Rectal smooth muscle tissue (tissue), 1 donor: ENCODE measurements around the gene BHLHA15.
"Not testable (repeated sequence)": the region's sequence is repeated elsewhere in the genome, so short reads cannot be mapped to it uniquely, and the experiment has no call there.

ENCODE experiments used
- H3K27ac ChIP-seq: one replicate; pipeline ENCODE4 v1.7.0; 2013; ENCODE audit warnings: low read depth, low read length, inconsistent platforms
- H3K27me3 ChIP-seq: one replicate; pipeline ENCODE4 v1.7.0; 2013; ENCODE audit warnings: low read length; ENCODE audit not compliant: control insufficient read depth, insufficient read depth
- H3K36me3 ChIP-seq: one replicate; pipeline ENCODE4 v1.7.0; 2013; ENCODE audit warnings: low read length; ENCODE audit not compliant: control insufficient read depth, insufficient read depth
- H3K4me1 ChIP-seq: one replicate; pipeline ENCODE4 v1.7.0; 2013; ENCODE audit warnings: low read length; ENCODE audit not compliant: control insufficient read depth, insufficient read depth
- H3K4me3 ChIP-seq: one replicate; pipeline ENCODE4 v1.7.0; 2013; ENCODE audit warnings: low read length
- H3K9ac ChIP-seq: one replicate; pipeline ENCODE4 v1.7.0; 2013; ENCODE audit warnings: low read length

BHLHA15 gene

DNA sequence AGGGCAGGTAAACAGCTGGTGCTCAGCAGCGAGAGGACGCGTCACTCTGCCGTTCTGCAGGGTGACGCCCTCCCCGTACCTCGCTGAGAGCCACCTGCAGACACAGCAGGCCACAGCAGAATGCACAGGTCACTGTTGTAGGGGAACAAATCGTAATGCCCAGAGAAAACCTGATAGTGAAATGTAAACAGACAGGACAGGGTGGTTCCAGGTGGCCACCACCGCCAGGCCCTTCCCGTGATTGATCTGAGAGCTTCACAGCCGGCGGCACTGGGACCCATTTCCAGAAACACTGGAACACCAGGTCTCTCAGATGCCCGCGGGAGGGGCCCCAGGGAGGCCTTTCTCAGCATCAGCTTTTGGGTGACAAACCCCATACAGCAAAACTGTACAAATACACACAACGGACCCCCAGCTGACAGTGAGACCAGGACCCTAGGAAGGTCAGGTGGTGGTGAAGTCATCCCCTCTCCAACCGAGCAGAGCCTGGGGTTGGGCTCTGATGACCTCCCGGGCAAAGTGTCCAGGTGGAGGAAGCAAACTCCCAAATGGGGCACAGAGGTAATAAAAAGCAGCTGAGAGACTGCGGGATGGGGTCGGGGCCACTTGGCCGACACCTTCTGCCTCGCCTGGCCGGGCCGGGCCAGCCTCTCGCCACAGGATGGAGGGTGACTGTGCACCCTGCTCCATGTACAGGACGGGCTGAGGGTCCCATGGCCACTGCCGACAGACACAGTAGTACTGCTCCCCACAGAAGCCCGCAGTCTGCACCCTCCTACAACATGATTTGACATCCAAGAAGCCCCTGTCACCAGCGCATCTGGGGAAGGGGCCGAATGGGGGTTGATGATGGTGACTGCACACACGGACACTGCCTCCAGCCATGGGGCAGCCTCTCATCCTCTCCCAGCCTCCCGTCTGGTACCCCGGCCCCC lies 4.6 kb downstream of the BHLHA15 start:
- H3K4me1 ChIP-seq = no peaks in the 10 kb centered on the region
- H3K27me3 ChIP-seq = no peaks in the 10 kb centered on the region
- peaks cover 2% of the 10 kb centered on the region for H3K36me3 ChIP-seq

DNA sequence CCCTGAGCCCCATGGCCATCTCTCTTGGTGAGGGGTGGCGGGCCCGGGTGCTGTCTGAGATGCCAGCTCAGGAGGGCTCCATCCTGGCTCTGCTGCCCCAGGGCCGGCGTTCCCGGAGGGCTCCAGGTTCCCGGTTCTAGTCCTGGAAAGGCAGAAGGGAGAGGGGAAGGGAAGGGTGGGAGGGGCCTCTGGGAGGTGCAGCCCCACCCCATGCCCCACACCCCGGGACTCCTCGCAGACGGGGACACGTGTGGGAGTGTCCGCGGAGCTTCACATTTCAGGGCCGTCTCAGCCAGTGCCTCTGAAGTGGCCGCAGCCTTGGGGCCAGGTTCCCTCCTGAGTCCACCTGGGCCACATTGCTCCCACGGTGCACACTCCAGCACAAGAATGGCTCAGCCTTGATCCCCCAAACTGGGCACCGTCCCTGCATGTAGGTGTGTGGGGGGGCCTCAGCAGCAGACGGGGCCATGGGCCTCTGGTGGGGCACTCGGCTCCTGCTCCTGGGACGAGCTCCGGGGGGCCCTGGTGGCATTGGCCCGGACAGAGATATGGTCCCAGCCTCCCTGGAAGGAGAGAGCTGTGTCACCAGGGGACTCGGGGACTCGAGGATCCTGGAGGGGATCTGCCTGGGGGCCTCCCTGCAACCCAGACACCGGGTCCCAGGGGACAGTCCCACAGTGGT lies 5.8 kb downstream of the BHLHA15 start:
- no peak overlapping the region for H3K4me3 ChIP-seq
- H3K27ac ChIP-seq = no peak overlapping the region
- no peak overlapping the region for H3K9ac ChIP-seq
- H3K36me3 ChIP-seq = peaks cover 2% of the 10 kb centered on the region
- no peaks in the 10 kb centered on the region for H3K4me1 ChIP-seq
- H3K27me3 ChIP-seq = no peaks in the 10 kb centered on the region

More for the DNA sequence above, 4.6 kb downstream of the BHLHA15 start:
- Histone ChIP-seq H3K27ac (no peak overlapping the region), H3K4me3 (no peak overlapping the region), H3K9ac (no peak overlapping the region)

DNA sequence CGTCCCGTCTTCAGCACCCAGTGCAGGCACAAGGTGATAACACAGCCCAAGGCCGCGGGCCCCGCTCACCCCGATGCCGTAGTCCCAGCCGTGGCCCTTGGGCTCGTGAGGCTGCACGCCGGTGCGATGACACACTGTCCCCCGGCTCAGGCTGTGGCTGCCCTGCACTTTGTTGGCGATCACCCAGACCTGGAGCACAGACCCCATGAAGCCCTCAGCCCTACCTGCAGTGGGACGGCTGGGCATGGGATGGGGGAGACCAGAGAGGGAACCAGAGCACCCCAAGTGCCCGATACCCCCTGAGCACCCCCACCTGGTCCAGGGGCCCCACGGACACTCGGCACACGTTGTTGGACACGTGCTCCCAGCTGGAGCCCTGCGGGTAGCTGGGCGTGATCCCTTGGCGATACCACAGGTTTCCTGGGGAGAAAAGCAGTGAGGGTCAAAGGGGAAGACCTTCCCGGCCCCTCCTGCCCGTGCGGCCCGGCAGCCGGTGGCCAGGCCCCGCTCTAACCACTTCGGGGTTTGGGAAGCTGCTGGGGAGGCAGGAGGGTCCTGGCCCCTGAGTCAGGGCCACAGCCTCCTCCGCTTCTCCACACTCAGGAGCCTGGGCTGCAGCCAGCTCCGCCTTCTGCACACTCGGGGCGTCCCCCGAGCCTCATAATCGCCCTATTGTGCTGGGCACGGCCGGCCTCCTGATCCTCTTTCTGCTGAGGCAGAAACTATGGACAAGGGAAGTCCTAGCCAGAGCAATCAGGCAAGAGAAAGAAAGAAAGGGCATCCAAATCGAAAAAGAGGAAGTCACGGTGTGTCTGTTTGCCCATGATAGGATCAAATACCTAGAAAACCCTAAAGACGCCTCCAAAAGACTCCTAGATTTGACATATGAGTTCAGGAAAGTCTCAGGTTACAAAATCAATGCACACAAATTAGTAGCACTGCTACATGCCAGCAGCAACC lies 6.7 kb downstream of the BHLHA15 start:
- H3K9ac ChIP-seq = no peak overlapping the region
- peaks cover 2% of the 10 kb centered on the region for H3K36me3 ChIP-seq
- no peak overlapping the region for H3K27ac ChIP-seq
- no peak overlapping the region for H3K4me3 ChIP-seq
- no peaks in the 10 kb centered on the region for H3K27me3 ChIP-seq
- H3K4me1 ChIP-seq = no peaks in the 10 kb centered on the region

DNA sequence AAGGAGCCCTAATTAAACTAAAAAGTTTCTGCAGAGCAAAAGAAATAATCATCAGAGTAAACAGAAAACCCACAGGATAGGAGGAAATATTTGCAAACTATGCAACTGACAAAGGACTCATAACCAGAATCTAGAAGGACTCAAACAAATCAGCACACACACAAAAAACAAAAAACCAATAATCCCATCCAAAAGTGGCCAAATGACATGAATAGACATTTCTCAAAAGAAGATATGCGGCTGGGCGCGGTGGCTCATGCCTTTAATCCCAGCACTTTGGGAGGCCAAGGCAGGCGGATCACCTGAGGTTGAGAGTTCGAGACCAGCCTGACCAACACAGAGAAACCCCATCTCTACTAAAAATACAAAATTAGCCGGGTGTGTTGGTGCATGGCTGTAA lies 8.1 kb downstream of the BHLHA15 start:
- not testable (repeated sequence) for H3K4me1 ChIP-seq, H3K27me3 ChIP-seq, H3K9ac ChIP-seq, H3K36me3 ChIP-seq, H3K27ac ChIP-seq, H3K4me3 ChIP-seq

DNA sequence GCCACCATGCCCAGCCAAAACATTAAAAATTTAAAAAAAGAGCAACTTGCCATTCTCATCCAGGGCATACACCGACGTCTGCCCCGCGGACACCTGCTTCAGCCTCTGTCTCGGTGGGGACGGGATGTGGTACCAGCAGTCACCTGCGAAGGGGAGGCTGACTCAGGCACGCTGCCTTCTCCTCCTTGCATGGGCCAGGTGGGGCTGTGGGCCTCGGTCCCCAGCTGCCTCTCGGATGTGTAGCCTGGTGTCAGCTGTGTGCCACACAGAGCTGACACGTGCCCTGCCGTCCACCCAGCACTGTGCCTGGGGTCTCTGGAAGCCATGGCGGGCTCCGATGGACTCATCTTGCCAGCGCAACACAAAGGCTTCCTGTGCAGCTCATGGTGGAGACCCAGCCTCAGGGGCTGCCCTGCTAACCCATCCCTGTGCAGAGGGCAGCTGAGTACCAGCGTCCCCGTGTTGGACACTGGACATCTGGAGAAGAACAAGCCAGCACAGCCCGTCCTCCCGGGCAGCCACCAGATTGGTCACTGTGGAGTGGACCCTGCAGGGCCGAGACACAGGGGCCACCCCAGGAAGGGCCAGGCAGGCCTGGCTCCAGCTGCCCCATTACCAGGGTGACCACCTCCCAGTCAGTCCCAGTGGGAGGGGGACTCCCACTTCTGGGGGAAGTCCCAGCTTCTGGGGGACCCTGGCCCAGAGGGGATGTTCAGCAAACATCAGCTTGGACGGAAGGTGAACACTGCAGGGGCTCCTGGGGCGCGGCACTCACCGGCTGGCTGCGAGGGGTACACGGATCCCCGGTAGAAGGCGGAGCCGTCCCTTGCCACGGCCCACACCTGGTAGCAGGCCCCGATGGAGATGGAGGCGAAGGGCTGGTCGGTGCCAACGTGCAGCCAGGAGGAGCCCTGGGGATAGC lies 10.6 kb downstream of the BHLHA15 start:
- Histone ChIP-seq H3K9ac (no peak overlapping the region), H3K4me3 (no peak overlapping the region), H3K27ac (no peak overlapping the region), H3K27me3 (no peaks in the 10 kb centered on the region), H3K36me3 (peaks cover 2% of the 10 kb centered on the region), H3K4me1 (no peaks in the 10 kb centered on the region)

DNA sequence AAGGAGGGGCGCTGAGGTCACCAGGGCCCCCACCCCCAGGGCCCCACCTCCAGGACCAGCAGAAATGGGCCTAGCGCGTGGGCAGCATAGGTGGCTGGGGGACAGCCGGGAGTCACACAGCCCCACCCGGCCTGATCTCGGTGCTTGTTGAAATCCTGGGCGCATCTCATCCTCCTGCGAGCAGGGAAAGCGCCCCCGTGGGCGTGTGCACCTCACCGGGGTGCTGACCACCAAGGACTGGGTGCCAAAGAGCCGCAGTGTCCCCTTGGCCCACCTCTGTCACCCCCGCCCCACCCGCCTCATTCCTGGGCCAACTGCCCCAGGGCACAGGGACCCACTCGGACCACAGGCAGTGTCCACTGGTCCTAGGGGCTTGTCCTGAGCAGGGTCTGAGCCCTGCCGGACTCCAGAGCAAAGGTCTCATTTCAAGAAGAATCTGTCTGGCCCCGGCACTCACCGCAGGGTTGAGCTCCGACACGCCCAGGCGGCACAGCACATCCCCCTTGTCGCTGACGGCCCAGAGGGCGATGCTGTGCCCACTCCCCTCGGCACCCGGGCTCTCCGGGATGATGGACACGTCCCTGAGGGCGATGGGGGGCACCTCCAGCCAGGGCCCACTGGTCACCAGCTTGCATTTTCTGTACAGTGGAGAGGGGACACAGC lies 11.4 kb downstream of the BHLHA15 start:
- Histone ChIP-seq H3K9ac (no peak overlapping the region), H3K4me3 (no peak overlapping the region), H3K4me1 (no peaks in the 10 kb centered on the region), H3K36me3 (no peaks in the 10 kb centered on the region), H3K27me3 (no peaks in the 10 kb centered on the region), H3K27ac (no peak overlapping the region)

DNA sequence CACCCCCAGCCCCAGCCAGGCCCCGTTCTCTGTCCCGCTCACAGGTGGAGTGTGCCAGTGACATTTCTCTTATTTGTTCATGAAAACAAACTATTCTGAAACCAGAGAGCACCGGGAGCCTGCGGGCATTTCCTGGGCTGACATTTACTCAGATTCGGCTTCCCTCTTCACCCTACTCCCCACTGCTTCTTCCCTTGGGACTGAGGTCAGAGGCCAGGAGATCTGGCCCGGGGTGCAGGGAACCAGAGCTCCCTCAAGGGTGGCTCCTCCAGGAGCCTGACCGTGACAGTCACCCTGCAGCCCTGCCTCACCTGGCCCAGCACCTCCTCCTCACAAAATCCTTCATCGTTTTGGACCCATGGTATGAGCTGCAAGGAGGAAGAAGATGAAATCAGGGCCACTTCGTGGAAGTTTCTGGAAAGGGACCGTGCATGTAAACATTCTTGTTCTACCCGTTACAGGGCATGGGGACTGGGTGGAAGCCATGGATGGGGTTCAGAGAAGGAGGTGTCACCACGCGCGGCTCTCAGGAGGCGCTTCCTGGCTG lies 12.2 kb downstream of the BHLHA15 start:
- H3K9ac ChIP-seq = no peak overlapping the region
- H3K27ac ChIP-seq = no peak overlapping the region
- no peaks in the 10 kb centered on the region for H3K27me3 ChIP-seq
- no peak overlapping the region for H3K4me3 ChIP-seq
- no peaks in the 10 kb centered on the region for H3K36me3 ChIP-seq
- no peaks in the 10 kb centered on the region for H3K4me1 ChIP-seq

DNA sequence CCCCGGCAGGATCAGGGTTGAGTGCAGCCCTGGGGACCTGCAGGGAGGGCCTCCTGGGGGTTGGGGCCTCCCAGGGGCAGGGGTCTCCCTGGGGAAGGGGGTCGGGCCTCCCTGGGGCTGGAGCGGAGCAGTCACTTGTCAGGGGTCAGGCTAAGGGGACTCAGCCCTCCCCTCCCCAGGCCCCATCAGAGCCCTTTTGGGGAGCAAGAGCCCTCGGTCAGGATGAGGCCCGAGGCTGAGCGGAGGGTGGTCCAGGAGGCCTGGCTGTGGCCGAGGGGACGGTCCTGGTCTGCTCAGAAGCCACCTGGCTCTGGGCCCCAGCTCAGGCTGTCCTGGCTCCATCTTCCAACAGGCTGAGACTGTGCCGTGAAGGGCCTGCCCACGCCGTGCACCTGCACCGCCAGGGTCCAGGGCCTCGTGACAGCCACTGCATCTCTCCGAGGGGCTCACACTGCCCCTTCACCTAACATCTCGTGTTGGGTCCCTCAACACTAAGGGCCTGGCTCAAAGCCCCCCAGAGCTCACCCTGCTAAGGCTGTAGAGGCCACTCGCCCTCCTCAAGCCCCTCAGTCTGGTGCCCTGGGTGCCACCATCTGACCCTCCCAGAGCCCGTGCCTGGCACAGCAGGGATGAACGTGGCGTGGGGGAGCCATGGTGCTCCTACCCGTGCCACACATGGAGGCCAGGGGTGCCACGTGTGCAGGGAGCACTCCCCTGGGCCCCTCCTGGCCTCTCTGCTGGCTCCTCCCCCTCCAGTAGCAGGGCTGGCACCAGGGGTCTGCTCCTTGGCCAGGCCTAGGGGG lies 12.9 kb downstream of the BHLHA15 start:
- Histone ChIP-seq H3K9ac (no peak overlapping the region), H3K4me1 (no peaks in the 10 kb centered on the region), H3K4me3 (no peak overlapping the region), H3K27ac (no peak overlapping the region), H3K36me3 (no peaks in the 10 kb centered on the region), H3K27me3 (no peaks in the 10 kb centered on the region)

DNA sequence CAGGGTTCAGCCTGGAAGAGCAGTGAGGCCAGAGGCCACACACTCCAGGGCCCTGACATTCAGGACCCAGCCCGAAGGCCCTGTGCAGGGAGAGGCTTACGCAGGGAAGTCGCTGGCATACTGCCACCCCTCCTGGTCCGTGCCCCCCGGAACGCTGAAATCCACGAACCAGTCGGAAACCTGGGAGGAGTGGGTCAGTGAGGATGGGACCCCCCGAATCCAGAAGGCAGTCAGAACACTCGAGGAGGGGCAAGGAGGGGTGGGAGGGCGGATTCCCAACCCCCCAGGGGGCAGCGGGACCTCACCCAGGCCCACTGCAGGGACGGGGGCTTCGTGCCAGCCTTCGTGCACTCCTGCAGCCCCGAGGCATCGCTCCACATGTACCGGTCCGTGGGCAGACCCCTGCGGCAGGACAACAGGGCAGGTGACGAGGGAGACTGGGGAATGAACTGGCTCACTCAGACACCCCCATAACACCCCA lies 13.5 kb downstream of the BHLHA15 start:
- Histone ChIP-seq H3K36me3 (no peaks in the 10 kb centered on the region), H3K4me1 (no peaks in the 10 kb centered on the region), H3K9ac (no peak overlapping the region), H3K27me3 (no peaks in the 10 kb centered on the region), H3K4me3 (no peak overlapping the region), H3K27ac (no peak overlapping the region)

DNA sequence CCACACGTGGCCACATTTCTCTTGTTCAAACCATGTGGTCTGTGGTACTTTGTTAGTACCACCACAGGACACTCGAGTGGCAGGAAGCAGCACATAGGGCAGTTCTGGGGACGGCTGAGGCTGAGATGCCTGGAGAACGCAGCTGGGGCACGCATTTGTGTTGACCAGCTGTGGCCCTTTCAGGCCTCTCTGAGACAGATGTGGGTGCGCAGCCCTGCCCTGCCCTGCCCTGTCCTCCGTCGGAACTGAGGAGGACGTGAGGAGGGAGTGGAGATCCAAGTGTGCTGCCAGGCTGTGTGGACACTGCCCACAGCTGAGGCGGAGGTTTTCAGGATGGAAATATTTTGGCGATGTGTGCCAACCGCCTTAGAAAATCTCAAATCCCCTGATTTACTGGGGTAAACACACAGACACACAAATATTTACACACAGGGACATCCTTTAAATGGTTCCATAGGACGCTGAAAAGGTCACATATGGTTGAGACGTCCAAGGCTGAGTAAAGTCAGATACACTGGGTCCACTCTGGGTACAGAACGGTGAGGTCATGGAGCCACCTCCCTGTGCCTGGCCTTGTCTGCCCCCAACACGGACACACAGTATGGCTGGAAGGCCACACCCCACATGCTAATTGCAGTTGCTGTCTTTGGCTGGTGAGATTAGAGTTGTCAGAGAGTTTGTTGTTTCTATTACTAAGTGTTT lies 14.8 kb downstream of the BHLHA15 start:
- Histone ChIP-seq H3K36me3 (peaks cover 2% of the 10 kb centered on the region), H3K27ac (no peak overlapping the region)

More for the DNA sequence above, 14.8 kb downstream of the BHLHA15 start:
- Histone ChIP-seq H3K4me3 (no peak overlapping the region), H3K9ac (no peak overlapping the region), H3K27me3 (no peaks in the 10 kb centered on the region), H3K4me1 (no peaks in the 10 kb centered on the region)
